ENCODE data around the gene MRPL24.
A peak's percentile ranks its signal among the peaks of the same experiment; 100 is the strongest.
"Not testable (repeated sequence)": the region's sequence is repeated elsewhere in the genome, so short reads cannot be mapped to it uniquely, and the experiment has no call there.

Gene MRPL24

DNA sequence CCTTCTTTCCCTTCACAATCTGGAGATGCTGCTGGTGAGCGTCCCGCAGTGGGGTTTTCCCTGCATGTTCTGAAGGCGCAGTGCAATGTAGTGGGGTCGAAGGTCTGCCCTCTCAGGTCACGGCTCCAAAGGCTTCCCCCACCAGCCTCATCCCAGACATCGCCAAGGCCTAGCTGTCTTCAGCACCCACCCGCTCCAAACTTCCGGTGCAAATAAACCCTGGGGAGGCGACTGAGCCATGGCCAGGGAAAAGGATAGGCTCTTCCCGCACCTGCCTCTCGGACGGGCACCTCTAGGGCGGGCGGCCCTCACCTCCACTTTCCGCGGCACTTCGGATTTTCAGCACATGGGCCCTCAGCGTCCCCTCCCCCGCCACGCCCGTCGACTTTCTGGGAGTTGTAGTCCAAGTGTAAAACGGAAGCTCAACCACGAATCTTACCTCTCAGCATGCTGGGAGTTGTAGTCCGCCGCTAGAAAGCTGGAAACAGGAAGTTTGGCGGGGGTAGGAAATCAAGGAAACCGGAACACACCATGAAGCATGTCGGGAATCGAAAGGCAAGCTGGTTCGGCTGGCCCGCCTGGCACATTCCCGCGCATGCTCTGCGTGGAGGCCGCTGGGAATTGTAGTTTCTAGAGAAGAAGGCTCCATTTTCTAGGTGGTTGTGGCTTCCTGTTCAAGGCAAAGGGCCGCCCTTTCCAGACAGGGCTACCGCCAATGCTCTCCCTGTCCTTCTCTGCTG, at the start of gene MRPL24:
Gene MRPL24 (minus strand): TSS at position 348 of the 740 bp plus-strand sequence. CDS start 2,384 bp downstream, outside the sequence.
- DNase-seq (ENCODE audit: low spot score) = peak; percentile 99

DNA sequence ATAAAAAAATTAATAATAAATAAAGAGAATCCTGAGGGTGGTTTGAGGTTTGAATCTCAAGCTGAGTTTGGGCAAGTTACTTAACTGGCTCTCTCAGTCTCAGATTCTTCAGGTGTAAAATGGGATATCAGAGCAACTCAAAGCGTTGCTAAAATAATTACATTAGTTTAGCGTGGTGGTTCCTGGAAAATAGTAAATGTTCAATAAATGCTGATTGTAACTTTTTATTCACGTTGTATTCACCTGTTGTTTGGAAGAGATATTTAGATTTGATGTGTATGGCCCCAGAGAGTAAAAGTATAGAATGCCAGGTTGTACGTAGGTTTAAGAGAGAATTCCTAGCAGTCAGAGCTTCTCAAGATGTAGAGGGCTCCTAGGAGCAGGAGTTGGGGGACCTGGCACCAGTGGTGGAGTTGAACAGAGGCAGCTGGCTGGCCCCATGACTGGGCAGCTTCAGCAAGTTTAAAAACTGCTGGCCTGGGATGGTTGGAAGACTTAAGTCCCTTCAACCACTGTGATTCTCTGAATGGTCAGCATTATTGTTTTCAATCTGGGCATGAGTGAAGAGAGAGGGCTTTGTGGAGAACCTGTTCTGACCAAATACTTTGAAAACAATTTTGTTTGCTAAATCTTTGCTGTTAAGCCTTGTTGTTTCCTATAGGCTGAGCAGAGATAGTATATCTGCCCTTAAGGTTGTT, 48.9 kb upstream of the MRPL24 start:
- no peak for DNase-seq (ENCODE audit: low spot score)

DNA sequence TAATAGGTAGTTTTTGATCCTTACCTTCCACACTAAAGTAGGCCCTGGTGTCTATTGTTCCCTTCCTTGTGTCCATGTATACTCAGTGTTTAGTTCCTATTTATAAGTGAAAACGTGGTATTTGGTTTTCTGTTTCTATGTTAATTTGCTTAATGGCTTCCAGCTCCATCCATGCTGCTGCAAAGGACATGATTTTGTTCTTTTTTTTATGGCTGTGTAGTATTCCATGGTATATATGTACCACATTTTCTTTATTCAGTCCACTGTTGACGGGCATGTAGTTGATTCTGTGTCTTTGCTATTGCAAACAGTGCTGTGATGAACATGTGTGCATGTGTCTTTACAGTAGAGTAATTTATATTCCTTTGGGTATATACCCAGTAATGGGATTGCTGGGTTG, 47.2 kb upstream of the MRPL24 start:
- DNase-seq (ENCODE audit: low spot score) = no peak

DNA sequence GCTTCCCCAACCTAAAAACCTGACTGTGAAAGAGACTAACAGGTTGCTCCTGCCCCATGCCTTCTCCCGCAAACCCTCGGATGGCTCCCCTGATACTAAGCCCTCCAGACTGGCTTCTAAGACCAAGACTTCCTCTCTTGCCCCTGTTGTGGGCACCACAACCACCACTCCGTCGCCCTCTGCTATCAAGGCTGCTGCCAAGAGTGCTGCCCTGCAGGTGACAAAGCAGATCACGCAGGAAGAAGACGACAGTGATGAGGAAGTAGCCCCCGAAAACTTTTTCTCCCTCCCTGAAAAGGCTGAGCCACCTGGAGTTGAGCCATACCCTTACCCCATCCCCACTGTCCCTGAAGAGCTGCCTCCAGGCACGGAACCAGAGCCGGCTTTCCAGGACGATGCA, 45.8 kb upstream of the MRPL24 start:
- no peak for DNase-seq (ENCODE audit: low spot score)

DNA sequence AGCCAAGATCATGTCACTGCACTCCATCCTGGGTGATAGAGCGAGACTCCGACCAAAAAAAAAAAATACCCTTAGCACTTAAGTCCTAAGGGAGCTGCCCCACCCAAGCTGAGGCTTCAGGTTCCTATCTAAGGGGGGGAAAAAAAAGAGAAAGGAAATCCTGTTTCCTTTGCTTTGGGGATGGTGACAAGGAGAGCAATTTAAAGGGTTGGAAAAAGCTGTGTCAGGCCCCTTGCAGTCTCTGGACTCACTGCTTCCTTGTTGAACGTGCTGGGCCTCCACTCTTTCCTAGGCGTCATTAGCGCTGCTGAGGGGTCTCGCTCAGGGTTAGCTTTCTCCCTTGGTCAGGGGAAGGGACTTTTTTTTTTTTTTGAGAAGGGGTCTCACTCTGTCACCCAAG, 44.6 kb upstream of the MRPL24 start:
- no peak for DNase-seq (ENCODE audit: low spot score)

DNA sequence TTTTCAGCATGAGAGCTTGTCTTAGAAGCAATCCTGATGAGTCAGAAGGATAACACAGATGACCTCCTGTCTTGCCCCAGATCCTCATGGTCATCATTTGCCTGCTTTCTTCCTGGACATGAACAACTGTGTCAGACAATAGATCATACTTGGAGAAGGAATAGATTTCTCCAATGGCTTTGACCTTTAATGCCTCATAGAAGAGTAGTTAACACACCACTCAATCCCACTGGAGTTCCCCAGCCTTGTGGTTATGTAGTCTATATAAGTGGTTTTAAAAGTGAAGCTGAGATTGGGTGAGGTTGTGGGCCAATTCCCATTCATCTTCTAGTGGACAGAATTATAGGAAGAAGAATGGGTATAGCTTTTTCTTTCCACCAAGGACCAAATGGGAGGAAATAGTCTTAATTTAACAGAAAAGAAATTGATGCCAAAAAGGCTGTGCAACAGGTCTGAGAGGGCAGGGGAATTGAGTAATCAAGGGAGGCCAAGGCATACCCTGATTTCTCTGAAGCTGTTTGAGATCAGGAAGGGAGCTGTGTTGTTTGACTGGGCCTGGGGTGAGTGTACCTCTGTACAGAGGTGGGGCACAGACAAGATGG, 40.8 kb upstream of the MRPL24 start:
- DNase-seq (ENCODE audit: low spot score) = peak; percentile 92

DNA sequence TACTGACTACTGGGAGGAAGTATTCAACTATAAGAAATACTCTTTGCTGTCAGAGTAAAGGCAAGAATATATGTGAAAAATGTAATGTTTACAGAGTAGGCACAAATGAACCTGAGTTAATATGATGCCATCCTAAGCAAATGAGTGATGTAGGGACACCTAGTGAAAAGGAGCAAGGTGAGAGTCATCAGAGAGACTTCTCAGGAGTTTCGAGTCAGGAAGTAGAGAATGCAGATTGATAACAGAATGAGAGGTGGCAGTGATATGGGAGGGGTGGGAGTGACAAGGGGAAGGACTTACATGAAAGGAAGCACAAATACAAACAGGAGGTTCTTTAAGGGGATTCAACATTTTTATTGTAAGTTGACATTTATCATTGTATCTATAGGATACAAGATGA, 36.7 kb upstream of the MRPL24 start:
- no peak for DNase-seq (ENCODE audit: low spot score)

DNA sequence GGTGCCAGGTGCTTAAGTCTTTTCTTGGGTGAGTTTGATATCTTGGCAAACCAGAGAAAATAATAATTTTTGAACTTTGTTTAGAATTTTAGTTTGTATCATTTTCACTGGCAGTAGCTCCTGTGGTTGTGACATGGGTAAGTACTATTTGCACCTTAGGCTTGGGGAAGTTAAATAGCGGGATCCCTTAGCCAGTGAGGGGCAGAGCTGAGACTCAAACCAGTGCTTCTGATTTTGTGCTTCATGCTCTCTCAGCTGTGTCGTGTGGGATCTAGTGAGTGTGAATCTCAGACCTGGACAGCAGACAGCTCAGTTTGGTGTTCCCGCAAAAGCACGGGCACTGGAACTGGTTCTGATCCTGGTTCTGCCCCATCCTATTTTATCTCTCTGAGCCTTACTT, 36.1 kb upstream of the MRPL24 start:
- no peak for DNase-seq (ENCODE audit: low spot score)

DNA sequence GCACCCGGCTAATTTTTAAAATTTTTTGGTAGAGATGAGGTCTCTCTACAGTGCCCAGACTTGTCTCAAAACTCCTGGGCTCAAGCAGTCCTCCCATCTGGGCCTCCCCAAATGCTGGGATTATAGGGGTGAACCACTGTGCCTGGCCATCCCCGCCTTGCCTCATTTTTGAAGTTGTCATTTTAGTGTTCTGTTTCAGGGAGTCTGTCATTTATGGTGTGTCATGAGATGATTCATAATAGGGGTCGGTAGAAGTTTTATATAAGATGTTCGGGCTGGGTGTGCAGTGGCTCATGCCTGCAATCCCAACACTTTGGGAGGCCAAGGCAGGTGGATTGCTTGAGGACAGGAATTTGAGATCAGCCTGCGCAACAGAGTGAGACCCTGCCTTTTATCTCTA, 34.9 kb upstream of the MRPL24 start:
- no peak for DNase-seq (ENCODE audit: low spot score)

DNA sequence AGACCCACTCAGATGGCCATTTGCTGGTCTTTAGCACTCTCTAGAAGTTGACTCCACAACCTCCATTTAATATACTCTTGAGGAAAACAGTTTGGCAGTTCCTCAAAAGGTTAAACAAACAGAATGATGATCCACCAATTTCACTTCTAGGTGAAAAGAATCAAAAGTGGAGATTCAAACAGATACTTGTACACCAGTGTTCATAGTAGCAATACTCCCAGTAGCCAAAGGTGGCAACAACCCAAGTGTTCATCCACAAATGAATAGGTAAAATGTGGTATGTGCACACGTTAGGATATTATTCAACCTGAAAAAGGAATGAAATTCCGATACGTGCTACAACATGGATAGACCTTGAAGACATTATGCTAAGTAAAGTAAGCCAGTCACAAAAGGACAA, 32.7 kb upstream of the MRPL24 start:
- no peak for DNase-seq (ENCODE audit: low spot score)

DNA sequence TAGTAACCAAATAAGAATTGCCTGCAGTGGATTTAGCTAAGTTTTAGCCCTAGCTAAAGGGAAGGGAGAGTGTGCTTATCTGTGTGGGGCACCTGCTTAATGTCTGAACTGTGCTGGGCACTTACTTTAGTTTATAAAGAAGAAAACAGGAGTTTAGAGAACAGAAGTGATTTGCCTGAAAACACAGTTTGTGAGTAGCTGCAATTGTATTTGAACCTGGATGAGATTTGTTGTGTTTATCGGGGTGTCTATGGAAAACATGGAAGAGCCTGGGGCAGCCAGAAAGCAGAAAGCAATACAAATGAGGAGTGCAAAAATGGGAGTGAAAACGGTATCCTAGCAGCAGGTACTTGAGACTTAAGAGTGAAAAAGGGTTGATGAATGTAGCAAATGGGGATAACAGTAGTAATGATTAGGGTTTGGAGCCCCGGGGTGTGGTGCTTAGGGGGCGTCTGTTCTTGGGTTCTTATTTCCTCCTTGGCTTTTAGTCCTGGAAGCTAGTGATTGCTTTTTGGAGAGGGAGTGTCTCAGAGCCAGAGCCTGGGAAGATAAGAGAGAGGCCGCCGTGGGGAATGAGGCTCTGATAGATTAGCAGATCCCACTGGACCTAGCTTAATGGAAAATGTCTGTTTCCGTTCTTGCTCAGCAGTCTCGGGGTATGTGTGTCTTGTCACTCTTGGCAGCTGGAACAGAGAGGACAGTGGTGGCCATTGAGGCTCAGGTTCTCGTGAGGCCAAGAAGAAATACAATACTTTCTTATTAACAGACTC, 32.0 kb upstream of the MRPL24 start:
- DNase-seq (ENCODE audit: low spot score) = no peak

DNA sequence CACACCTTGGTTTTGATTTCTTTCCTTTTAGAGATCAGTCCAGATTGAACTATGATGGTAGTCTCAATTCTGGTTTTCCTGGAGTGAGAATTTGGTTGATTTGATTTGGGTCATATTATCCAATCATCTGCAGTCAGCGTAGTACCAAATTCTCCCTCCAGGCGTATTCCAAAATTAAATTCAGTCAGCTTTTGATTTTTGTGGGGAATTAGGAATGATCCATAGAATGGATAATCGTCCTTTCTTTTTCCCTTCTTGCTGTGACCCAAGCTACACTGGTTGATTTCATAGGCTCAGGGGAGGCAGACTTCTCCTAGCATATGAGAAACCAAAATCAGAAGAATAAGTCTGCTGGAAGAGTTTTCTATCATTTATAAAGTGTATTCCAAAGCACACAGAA, 31.3 kb upstream of the MRPL24 start:
- DNase-seq (ENCODE audit: low spot score) = no peak

DNA sequence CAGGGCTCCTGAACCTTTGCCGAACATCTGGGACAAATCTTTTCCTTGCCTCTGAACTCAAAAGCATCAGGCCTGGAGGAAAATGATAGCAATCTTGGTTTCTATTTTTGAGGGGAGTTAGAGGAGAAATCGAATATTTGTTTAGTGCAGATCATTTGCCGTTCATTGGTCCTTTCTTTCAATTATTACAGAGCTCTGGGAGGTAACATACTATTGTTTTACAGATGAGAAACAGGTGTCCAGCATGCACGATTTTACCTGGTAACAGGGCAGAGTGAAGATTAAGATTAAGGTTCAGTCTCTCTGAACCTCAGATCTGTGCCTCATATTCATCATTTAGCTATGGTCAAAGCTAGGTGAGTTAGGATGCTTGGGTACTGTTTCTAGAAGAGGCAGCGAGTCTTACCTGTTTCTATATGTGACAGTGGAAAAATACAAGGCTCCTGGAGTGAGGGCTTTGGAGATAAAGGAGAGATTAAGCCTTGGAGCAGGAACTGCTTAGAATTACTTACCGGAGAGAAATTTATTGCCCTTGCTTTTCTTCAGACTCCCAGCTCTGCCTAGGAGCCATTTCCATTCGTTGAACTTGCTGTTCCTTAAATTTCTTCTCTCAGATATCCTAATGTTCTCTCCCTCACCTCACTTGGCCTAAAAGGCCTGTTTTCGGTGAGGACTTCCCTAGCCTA, 27.9 kb upstream of the MRPL24 start:
- no peak for DNase-seq (ENCODE audit: low spot score)

DNA sequence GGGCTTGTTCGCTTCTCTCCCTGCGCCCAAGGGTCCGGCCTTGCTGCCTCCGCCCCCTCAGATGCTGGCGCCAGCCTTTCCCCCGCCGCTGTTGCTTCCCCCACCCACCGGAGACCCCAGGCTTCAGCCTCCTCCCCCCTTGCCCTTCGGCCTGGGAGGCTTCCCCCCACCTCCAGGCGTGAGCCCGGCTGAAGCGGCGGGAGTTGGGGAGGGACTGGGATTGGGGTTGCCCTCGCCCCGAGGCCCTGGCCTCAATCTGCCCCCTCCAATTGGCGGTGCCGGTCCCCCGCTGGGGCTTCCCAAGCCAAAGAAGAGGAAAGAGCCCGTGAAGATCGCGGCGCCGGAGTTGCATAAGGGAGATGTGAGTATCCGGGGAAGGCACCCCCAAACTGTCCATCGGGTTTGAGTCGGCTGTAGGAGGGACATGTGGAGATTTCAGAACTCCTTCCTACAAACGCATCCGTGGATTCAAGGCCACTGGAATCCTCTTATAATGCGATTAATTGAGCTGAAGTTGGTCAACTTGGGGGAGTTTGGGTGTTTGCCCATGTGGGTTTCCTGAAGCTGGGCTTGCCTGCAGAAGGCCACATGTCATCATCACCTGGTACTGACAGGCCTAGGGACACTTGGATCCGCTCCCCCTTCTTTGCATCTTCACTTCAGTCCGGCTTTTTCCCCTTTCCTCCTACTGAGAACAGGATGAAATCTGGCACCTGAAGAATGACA, 27.2 kb upstream of the MRPL24 start:
- no peak for DNase-seq (ENCODE audit: low spot score)

DNA sequence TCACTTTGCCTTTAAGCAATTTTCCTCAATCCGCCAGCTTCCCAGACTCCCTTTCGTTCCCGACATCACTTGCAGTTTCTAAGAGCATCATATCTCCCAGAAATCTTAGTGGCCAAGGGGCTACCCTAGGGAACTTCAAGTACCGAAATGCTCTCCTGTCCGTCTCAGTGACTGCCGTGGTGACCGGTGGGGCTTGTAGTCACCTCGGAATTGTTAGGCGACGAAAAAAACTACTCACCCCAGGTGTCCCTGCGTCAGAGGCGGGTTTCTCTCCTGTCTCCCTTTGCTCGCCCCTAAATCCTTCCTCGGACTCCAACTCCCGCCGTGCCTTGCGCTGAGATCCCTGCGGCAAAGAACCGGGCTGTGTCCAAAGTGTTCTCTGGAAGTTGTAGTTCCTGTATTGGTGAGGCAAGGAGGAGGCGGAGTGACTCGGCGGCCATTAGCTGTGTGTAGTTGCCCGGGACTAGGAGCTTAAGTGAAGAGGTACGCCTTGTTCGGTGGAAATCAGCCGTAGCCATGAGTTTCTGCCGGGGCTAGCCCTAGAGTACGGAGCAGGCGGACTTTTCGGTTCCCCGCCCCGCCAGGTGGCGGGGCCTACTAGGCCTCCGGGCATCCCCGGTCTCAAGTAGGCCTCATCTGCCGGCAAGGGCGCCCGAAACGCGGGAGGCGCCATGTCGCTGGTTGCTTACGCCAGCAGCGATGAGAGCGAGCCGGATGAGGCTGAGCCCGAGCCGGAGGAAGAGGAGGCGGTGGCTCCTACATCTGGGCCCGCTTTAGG, 26.4 kb upstream of the MRPL24 start, which contains the start of gene PRCC:
Gene PRCC (plus strand): TSS at position 435 of the 778 bp plus-strand sequence. CDS start 237 bp downstream, at position 672.
- peak; percentile 93 for DNase-seq (ENCODE audit: low spot score)

DNA sequence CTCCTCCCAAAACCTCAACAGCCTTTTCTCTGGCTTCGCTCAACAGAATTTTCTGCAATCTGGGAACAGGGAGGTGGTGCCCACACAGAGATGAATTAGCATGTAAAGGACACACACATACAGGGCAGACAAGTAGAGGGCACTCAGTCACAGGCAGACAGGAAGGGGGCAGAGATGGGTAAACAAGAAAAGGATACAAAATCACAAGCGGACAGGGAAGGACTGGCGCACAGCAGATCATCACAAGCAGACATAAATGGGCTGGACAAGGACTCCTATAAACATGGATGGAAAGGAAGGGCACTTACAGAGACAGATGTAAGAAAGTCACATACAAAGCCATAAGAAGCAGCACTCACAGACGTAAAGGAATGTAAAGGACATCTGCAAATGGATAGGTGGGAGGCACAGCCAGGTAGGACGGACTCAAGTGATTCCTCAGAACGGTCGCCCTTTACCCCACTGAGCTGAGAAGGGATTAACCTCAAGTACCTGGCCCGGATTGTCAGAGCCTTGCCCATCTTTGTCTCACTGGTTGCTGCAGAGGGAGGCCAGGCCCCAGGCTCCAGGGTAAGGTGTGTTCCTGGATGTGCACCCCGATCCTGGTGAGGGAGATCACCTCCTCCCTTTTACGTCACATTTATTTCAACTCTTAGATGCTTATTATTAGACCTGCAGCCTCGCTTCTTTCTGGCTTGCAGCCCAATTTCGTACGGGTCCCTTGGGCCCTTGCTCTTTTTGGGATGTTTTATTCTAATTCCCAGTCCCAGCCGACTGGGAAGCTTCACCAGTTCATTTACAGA, 25.6 kb upstream of the MRPL24 start:
- DNase-seq (ENCODE audit: low spot score) = no peak

DNA sequence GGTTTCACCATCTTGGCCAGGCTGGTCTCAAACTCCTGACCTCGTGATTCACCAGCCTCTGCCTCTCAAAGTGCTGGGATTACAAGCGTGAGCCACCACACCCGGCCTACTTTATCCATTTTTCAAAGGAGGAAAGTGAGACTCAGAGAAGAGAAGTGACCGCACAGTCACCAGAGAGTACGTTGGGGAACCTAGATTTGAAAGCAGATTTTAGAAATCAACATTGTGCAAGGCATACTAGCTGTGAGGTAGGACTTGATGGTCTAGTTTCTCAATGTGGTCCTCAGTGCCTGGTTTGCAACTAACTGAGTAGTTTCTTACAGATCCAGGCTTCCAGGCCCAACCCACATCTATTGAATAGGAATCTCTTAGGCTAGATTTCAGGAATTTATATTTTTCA, 24.8 kb upstream of the MRPL24 start:
- no peak for DNase-seq (ENCODE audit: low spot score)

DNA sequence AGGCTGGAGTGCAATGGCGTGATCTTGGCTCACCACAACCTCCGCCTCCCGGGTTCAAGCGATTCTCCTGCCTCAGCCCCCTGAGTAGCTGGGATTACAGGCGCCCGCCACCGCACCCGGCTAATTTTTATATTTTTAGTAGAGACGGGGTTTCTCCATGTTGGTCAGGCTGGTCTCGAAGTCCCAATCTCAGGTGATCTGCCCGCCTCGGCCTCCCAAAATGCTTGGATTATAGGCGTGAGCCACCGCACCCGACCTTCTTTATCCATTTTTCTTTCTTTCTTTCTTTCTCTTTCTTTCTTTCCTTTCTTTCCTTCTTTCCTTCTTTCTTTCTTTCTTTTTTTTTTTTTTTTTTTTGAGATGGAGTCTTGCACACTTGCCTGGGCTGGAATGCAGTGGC, 24.2 kb upstream of the MRPL24 start:
- not testable (repeated sequence) for DNase-seq (ENCODE audit: low spot score)

DNA sequence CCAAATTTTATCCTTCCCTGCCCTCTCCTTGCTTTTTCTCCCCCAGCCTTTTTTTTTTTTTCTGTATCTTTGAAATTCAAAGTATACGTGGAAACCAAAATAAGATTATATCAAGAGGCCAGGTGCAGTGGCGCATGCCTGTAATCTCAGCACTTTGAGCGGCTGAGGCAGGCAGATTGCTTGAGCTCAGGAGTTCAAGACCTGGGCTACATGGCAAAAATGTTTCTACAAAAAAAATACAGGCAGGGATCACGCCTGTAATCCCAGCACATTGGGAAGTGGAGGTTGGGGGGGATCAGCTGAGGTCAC, 19.9 kb upstream of the MRPL24 start:
- DNase-seq (ENCODE audit: low spot score) = no peak

Data from COLO829 (cell line).